ENCODE data around the gene PIK3R5.

The PIK3R5 gene

GRCh38 chr17:8964801-8965393, 610 bp downstream of the PIK3R5 start:
- TF ChIP-seq CTCF (IDR thresholded peaks at IDR 0.05; ENCODE audit: low read depth, low read length): no peak
- no peak overlapping the region for H3K4me3 ChIP-seq (ENCODE audit: low read depth, low read length)

- H3K4me3 ChIP-seq (ENCODE audit: low read depth, low read length): no peak overlapping the region
- TF ChIP-seq CTCF (IDR thresholded peaks at IDR 0.05; ENCODE audit: low read depth, low read length): no peak
Measured at GRCh38 chr17:8963647-8964258, 1.8 kb downstream of the PIK3R5 start.

- no peak overlapping the region for H3K4me3 ChIP-seq (ENCODE audit: low read depth, low read length)
- no peak for TF ChIP-seq CTCF (IDR thresholded peaks at IDR 0.05; ENCODE audit: low read depth, low read length)
Measured at GRCh38 chr17:8963014-8963413, 2.5 kb downstream of the PIK3R5 start.

- TF ChIP-seq CTCF (IDR thresholded peaks at IDR 0.05; ENCODE audit: low read depth, low read length): no peak
Measured at GRCh38 chr17:8961829-8962228, 3.7 kb downstream of the PIK3R5 start.

GRCh38 chr17:8960325-8961140, 5.0 kb downstream of the PIK3R5 start:
- TF ChIP-seq CTCF (IDR thresholded peaks at IDR 0.05; ENCODE audit: low read depth, low read length): no peak
- no peak overlapping the region for H3K4me3 ChIP-seq (ENCODE audit: low read depth, low read length)

More at GRCh38 chr17:8961829-8962228, 3.7 kb downstream of the PIK3R5 start:
- H3K4me3 ChIP-seq (ENCODE audit: low read depth, low read length): no peak overlapping the region

- TF ChIP-seq CTCF (IDR thresholded peaks at IDR 0.05; ENCODE audit: low read depth, low read length): no peak
- H3K4me3 ChIP-seq (ENCODE audit: low read depth, low read length): no peak overlapping the region
Measured at GRCh38 chr17:8959312-8959918, 6.1 kb downstream of the PIK3R5 start.

Measured in WI38 (cell line).